WTC11 (cell line): Measurements from ENCODE around the gene OR51I2. TPM values are rescaled to one million over a fixed set of nuclear protein-coding genes. Genes with fewer than 3 reads are reported as not detected.

Experiments
- ATAC-seq: fragments of 200-7000 bp; cut with Tn5 transposase; 2 replicates; pipeline ENCODE4 v1.10.0; 2021; ENCODE audit warnings: mild to moderate bottlenecking, moderate library complexity
- CTCF ChIA-PET: fragments of 300-600 bp; sonication (Branson Sonifier 250); formaldehyde crosslinking; loops from one replicate; lab custom pipeline; 2021; ENCODE audit warnings: antibody characterized with exemption; lab: Charles Lee
- POLR2A ChIA-PET: fragments of 350-600 bp; sonication (Branson Sonifier 250); formaldehyde crosslinking; loops from one replicate; lab custom pipeline; 2021; ENCODE audit warnings: antibody characterized with exemption; lab: Charles Lee
- DNase-seq: peaks from one replicate; pipeline ENCODE4 v3.0.0; 2021; ENCODE audit warnings: low spot score
- H3K27ac Mint-ChIP-seq: 2 replicates; pipeline ENCODE4 v1.8.0; 2021; ENCODE audit warnings: mixed read lengths
- H3K27me3 Mint-ChIP-seq: 2 replicates; pipeline ENCODE4 v1.8.0; 2021; ENCODE audit warnings: low read depth, mild to moderate bottlenecking, moderate library complexity, mixed read lengths
- H3K36me3 Mint-ChIP-seq: 2 replicates; pipeline ENCODE4 v1.8.0; 2021; ENCODE audit warnings: mixed read lengths
- H3K4me1 Mint-ChIP-seq: 2 replicates; pipeline ENCODE4 v1.8.0; 2022; ENCODE audit warnings: mixed read lengths
- H3K4me3 Mint-ChIP-seq: 2 replicates; pipeline ENCODE4 v1.8.0; 2021; ENCODE audit warnings: mild to moderate bottlenecking, moderate library complexity, mixed read lengths
- H3K9me3 Mint-ChIP-seq: 2 replicates; pipeline ENCODE4 v1.8.0; 2021; ENCODE audit warnings: mixed read lengths
- AR ChIP-seq: fragments of 250-450 bp; sonication (Bioruptor Pico); IDR thresholded peaks from 2 replicates; pipeline ENCODE4 v1.9.0; 2021; ENCODE audit warnings: mild to moderate bottlenecking
- ELF4 ChIP-seq: sonication (generic); formaldehyde crosslinking; IDR thresholded peaks from 2 replicates; pipeline ENCODE4 v1.8.1; 2022; ENCODE audit warnings: low read depth, mild to moderate bottlenecking, moderate library complexity, missing genetic modification reagents
- ERG ChIP-seq: fragments of 250-450 bp; sonication (Bioruptor Pico); IDR thresholded peaks from 2 replicates; pipeline ENCODE4 v1.8.0; 2021; ENCODE audit warnings: mild to moderate bottlenecking
- ETV6 ChIP-seq: sonication (generic); formaldehyde crosslinking; IDR thresholded peaks from 2 replicates; pipeline ENCODE4 v1.8.1; 2022; ENCODE audit warnings: mild to moderate bottlenecking, missing genetic modification reagents
- FOXP4 ChIP-seq: sonication (generic); formaldehyde crosslinking; IDR thresholded peaks from 2 replicates; pipeline ENCODE4 v1.8.0; 2022; ENCODE audit warnings: mild to moderate bottlenecking, missing genetic modification reagents
- GRHL2 ChIP-seq: fragments of 250-450 bp; sonication (Bioruptor Pico); IDR thresholded peaks from 2 replicates; pipeline ENCODE4 v1.8.0; 2022; ENCODE audit warnings: mild to moderate bottlenecking, moderate library complexity; ENCODE audit not compliant: insufficient replicate concordance, severe bottlenecking
- GTF2I ChIP-seq: fragments of 250-450 bp; sonication (Bioruptor Pico); conservative IDR thresholded peaks from 2 replicates; pipeline ENCODE4 v1.4.0; 2021; ENCODE audit warnings: mild to moderate bottlenecking
- MLX ChIP-seq: sonication (generic); formaldehyde crosslinking; IDR thresholded peaks from 2 replicates; pipeline ENCODE4 v1.8.1; 2023; ENCODE audit warnings: mild to moderate bottlenecking, missing genetic modification reagents, moderate library complexity
- NR1H2 ChIP-seq: sonication (generic); formaldehyde crosslinking; IDR thresholded peaks from 2 replicates; pipeline ENCODE4 v1.9.0; 2021; ENCODE audit warnings: mild to moderate bottlenecking, moderate library complexity, missing genetic modification reagents
- NR3C1 ChIP-seq: sonication (generic); formaldehyde crosslinking; conservative IDR thresholded peaks from 2 replicates; pipeline ENCODE4 v1.8.1; 2023; ENCODE audit warnings: low read depth, mild to moderate bottlenecking, missing genetic modification reagents
- PRDM15 ChIP-seq: sonication (generic); formaldehyde crosslinking; IDR thresholded peaks from 2 replicates; pipeline ENCODE4 v1.8.0; 2022; ENCODE audit warnings: missing genetic modification reagents
- PRRX2 ChIP-seq: fragments of 250-450 bp; sonication (Bioruptor Pico); IDR thresholded peaks from 2 replicates; pipeline ENCODE4 v1.8.0; 2021; ENCODE audit warnings: mild to moderate bottlenecking
- SOX15 ChIP-seq: fragments of 250-450 bp; sonication (Bioruptor Pico); IDR thresholded peaks from 2 replicates; pipeline ENCODE4 v1.9.0; 2021; ENCODE audit warnings: mild to moderate bottlenecking
- STAT6 ChIP-seq: sonication (generic); formaldehyde crosslinking; conservative IDR thresholded peaks from 2 replicates; pipeline ENCODE4 v1.8.1; 2023; ENCODE audit warnings: mild to moderate bottlenecking, low read depth, missing genetic modification reagents, moderate library complexity
- TEAD1 ChIP-seq: sonication (generic); formaldehyde crosslinking; IDR thresholded peaks from 2 replicates; pipeline ENCODE4 v1.8.0; 2022; ENCODE audit warnings: mild to moderate bottlenecking, missing genetic modification reagents
- ZNF219 ChIP-seq: sonication (generic); formaldehyde crosslinking; IDR thresholded peaks from 2 replicates; pipeline ENCODE4 v1.8.0; 2023; ENCODE audit warnings: missing genetic modification reagents, mild to moderate bottlenecking, borderline replicate concordance
- ZNF281 ChIP-seq: sonication (generic); formaldehyde crosslinking; IDR thresholded peaks from 2 replicates; pipeline ENCODE4 v1.8.0; 2023; ENCODE audit warnings: mild to moderate bottlenecking, missing genetic modification reagents
- ZNF317 ChIP-seq: sonication (generic); formaldehyde crosslinking; IDR thresholded peaks from 2 replicates; pipeline ENCODE4 v1.8.1; 2023; ENCODE audit warnings: low read depth, mild to moderate bottlenecking, moderate library complexity, missing genetic modification reagents, borderline replicate concordance
- total RNA-seq: library from RNA; stranded (reverse); gene quantifications from 3 replicates; pipeline ENCODE4 v1.2.3, GENCODE V29; 2021

OR51I2 gene
- total RNA-seq, 1 experiment from 2014 or later = not detected

GRCh38 chr11:5443835-5444393 lies 5.2 kb upstream of the OR51I2 start:
- Mint-ChIP-seq H3K27me3 (peaks cover 6% of the 10 kb centered on the region), H3K4me3 (no peak overlapping the region), H3K27ac (no peak overlapping the region), H3K4me1 (no peaks in the 10 kb centered on the region), H3K36me3 (no peaks in the 10 kb centered on the region), H3K9me3 (peaks cover 5% of the 10 kb centered on the region)
- ATAC-seq (no peak), DNase-seq (no peak)
- POLR2A ChIA-PET = no interaction called here
- TF ChIP-seq SOX15 (CRISPR knock-in tag) (no peak), ZNF219 (CRISPR knock-in tag) (no peak), AR (CRISPR knock-in tag) (no peak)
- CTCF ChIA-PET = no interaction called here

- ATAC-seq (no peak), DNase-seq (no peak)
- CTCF ChIA-PET = no interaction called here
- no peak overlapping the region for H3K27ac Mint-ChIP-seq
- H3K9me3 Mint-ChIP-seq = no peaks in the 10 kb centered on the region
- H3K4me1 Mint-ChIP-seq = peaks cover 24% of the 10 kb centered on the region
- no peak overlapping the region for H3K4me3 Mint-ChIP-seq
- no peaks in the 10 kb centered on the region for H3K27me3 Mint-ChIP-seq
- no peaks in the 10 kb centered on the region for H3K36me3 Mint-ChIP-seq
- TF ChIP-seq STAT6 (CRISPR knock-in tag) (no peak), ELF4 (no peak), ETV6 (CRISPR knock-in tag) (no peak), PRDM15 (CRISPR knock-in tag) (no peak), GTF2I (CRISPR knock-in tag) (no peak), PRRX2 (CRISPR knock-in tag) (no peak), NR1H2 (no peak), MLX (CRISPR knock-in tag) (no peak), ZNF281 (CRISPR knock-in tag) (no peak), GRHL2 (CRISPR knock-in tag) (no peak), FOXP4 (CRISPR knock-in tag) (no peak), ERG (CRISPR knock-in tag) (no peak), NR3C1 (CRISPR knock-in tag) (no peak), TEAD1 (no peak), ZNF317 (CRISPR knock-in tag) (no peak)
- POLR2A ChIA-PET = no interaction called here
These were observed 309 bp downstream of the OR51I2 start for GRCh38 chr11:5449432-5449831.
